ENCODE results near the gene TRIM7.

TRIM7 gene

GRCh38 chr5:181237729-181238385 lies 32.9 kb upstream of the TRIM7 start:
- Histone ChIP-seq H3K4me1 (ENCODE audit: control insufficient read depth, insufficient read depth, low read length, poor library complexity, severe bottlenecking) (peaks cover 9% of the 10 kb centered on the region), H3K27ac (ENCODE audit: low read depth, low read length, severe bottlenecking) (no peak overlapping the region), H3K4me3 (ENCODE audit: extremely low read depth, insufficient read depth, low read length, poor library complexity, severe bottlenecking) (no peak overlapping the region), H3K9me3 (ENCODE audit: control insufficient read depth, low read length) (no peaks in the 10 kb centered on the region), H3K36me3 (ENCODE audit: control insufficient read depth, insufficient read depth, low read length) (peaks cover 91% of the 10 kb centered on the region)
- 96 to 97% methylated on average over 4 to 5 of the region's 5 CpGs for WGBS, 2 experiments (ENCODE audit: insufficient coverage in 2 of 2)

- Histone ChIP-seq H3K9me3 (ENCODE audit: control insufficient read depth, low read length) (no peaks in the 10 kb centered on the region), H3K36me3 (ENCODE audit: control insufficient read depth, insufficient read depth, low read length) (peaks cover 89% of the 10 kb centered on the region), H3K4me3 (ENCODE audit: extremely low read depth, insufficient read depth, low read length, poor library complexity, severe bottlenecking) (no peak overlapping the region), H3K4me1 (ENCODE audit: control insufficient read depth, insufficient read depth, low read length, poor library complexity, severe bottlenecking) (peaks cover 9% of the 10 kb centered on the region), H3K27ac (ENCODE audit: low read depth, low read length, severe bottlenecking) (no peak overlapping the region)
- 89 to 96% methylated on average over 4 to 7 of the region's 10 CpGs for WGBS, 2 experiments (ENCODE audit: insufficient coverage in 2 of 2)
Measured at GRCh38 chr5:181236954-181237641, 32.1 kb upstream of the TRIM7 start.

DNA sequence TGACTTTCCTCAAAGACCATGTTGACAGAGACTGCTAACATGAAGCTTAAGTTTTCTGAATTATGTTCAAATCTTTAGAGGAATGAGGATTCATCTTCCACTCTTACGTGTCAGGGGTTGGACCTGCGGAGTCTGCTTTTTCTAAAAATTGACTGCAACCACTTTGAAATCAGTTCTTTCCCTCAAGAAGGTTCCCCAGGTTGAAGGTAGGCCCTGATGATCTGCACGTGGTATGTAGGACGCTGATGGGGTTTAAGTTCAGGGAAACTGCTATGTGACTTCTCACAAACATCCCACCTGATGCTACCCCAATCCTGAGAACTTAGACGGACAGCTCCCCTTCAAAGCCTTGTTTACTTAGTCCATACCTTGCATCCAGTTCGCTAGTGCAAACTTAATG lies 31.5 kb upstream of the TRIM7 start:
- Histone ChIP-seq H3K4me1 (ENCODE audit: control insufficient read depth, insufficient read depth, low read length, poor library complexity, severe bottlenecking) (peaks cover 4% of the 10 kb centered on the region), H3K36me3 (ENCODE audit: control insufficient read depth, insufficient read depth, low read length) (peaks cover 87% of the 10 kb centered on the region), H3K4me3 (ENCODE audit: extremely low read depth, insufficient read depth, low read length, poor library complexity, severe bottlenecking) (no peak overlapping the region), H3K9me3 (ENCODE audit: control insufficient read depth, low read length) (no peaks in the 10 kb centered on the region), H3K27ac (ENCODE audit: low read depth, low read length, severe bottlenecking) (no peak overlapping the region)
- 89% methylated on average over 4 of the region's 6 CpGs; no CpG with 5 or more reads in 1 of the 2 experiments for WGBS, 2 experiments (ENCODE audit: insufficient coverage in 2 of 2)

- Histone ChIP-seq H3K36me3 (ENCODE audit: control insufficient read depth, insufficient read depth, low read length) (peaks cover 87% of the 10 kb centered on the region), H3K4me1 (ENCODE audit: control insufficient read depth, insufficient read depth, low read length, poor library complexity, severe bottlenecking) (no peaks in the 10 kb centered on the region), H3K9me3 (ENCODE audit: control insufficient read depth, low read length) (no peaks in the 10 kb centered on the region), H3K4me3 (ENCODE audit: extremely low read depth, insufficient read depth, low read length, poor library complexity, severe bottlenecking) (no peak overlapping the region), H3K27ac (ENCODE audit: low read depth, low read length, severe bottlenecking) (no peak overlapping the region)
- WGBS, 2 experiments (ENCODE audit: insufficient coverage in 2 of 2) = 80 to 100% methylated on average over 2 to 3 of the region's 5 CpGs
Measured at GRCh38 chr5:181235689-181236366, 30.8 kb upstream of the TRIM7 start.

GRCh38 chr5:181235323-181235688 lies 30.3 kb upstream of the TRIM7 start:
- Histone ChIP-seq H3K27ac (ENCODE audit: low read depth, low read length, severe bottlenecking) (peak overlapping the region; percentile 66), H3K4me3 (ENCODE audit: extremely low read depth, insufficient read depth, low read length, poor library complexity, severe bottlenecking) (no peak overlapping the region), H3K4me1 (ENCODE audit: control insufficient read depth, insufficient read depth, low read length, poor library complexity, severe bottlenecking) (no peaks in the 10 kb centered on the region), H3K9me3 (ENCODE audit: control insufficient read depth, low read length) (no peaks in the 10 kb centered on the region), H3K36me3 (ENCODE audit: control insufficient read depth, insufficient read depth, low read length) (peaks cover 87% of the 10 kb centered on the region)
- WGBS, 2 experiments (ENCODE audit: insufficient coverage in 2 of 2) = 92 to 97% methylated on average over 5 of the region's 5 CpGs

- 96 to 97% methylated on average over 11 to 18 of the region's 22 CpGs for WGBS, 2 experiments (ENCODE audit: insufficient coverage in 2 of 2)
- Histone ChIP-seq H3K27ac (ENCODE audit: low read depth, low read length, severe bottlenecking) (peak overlapping the region; percentile 66), H3K9me3 (ENCODE audit: control insufficient read depth, low read length) (no peaks in the 10 kb centered on the region), H3K4me3 (ENCODE audit: extremely low read depth, insufficient read depth, low read length, poor library complexity, severe bottlenecking) (no peak overlapping the region), H3K36me3 (ENCODE audit: control insufficient read depth, insufficient read depth, low read length) (peaks cover 87% of the 10 kb centered on the region), H3K4me1 (ENCODE audit: control insufficient read depth, insufficient read depth, low read length, poor library complexity, severe bottlenecking) (no peaks in the 10 kb centered on the region)
Measured at GRCh38 chr5:181234455-181235306, 29.7 kb upstream of the TRIM7 start.

- peaks cover 87% of the 10 kb centered on the region for H3K36me3 ChIP-seq (ENCODE audit: control insufficient read depth, insufficient read depth, low read length)
- no peak overlapping the region for H3K27ac ChIP-seq (ENCODE audit: low read depth, low read length, severe bottlenecking)
- H3K4me1 ChIP-seq (ENCODE audit: control insufficient read depth, insufficient read depth, low read length, poor library complexity, severe bottlenecking) = no peaks in the 10 kb centered on the region
- WGBS, 2 experiments (ENCODE audit: insufficient coverage in 2 of 2) = 92 to 95% methylated on average over 11 to 15 of the region's 24 CpGs
- no peaks in the 10 kb centered on the region for H3K9me3 ChIP-seq (ENCODE audit: control insufficient read depth, low read length)
- H3K4me3 ChIP-seq (ENCODE audit: extremely low read depth, insufficient read depth, low read length, poor library complexity, severe bottlenecking) = no peak overlapping the region
Measured at GRCh38 chr5:181233801-181234454, 28.9 kb upstream of the TRIM7 start.

GRCh38 chr5:181233088-181233800 lies 28.2 kb upstream of the TRIM7 start:
- Histone ChIP-seq H3K36me3 (ENCODE audit: control insufficient read depth, insufficient read depth, low read length) (peaks cover 82% of the 10 kb centered on the region), H3K4me3 (ENCODE audit: extremely low read depth, insufficient read depth, low read length, poor library complexity, severe bottlenecking) (no peak overlapping the region), H3K4me1 (ENCODE audit: control insufficient read depth, insufficient read depth, low read length, poor library complexity, severe bottlenecking) (no peaks in the 10 kb centered on the region), H3K27ac (ENCODE audit: low read depth, low read length, severe bottlenecking) (no peak overlapping the region), H3K9me3 (ENCODE audit: control insufficient read depth, low read length) (no peaks in the 10 kb centered on the region)
- WGBS, 2 experiments (ENCODE audit: insufficient coverage in 2 of 2) = 93% methylated on average over 12 to 15 of the region's 16 CpGs

DNA sequence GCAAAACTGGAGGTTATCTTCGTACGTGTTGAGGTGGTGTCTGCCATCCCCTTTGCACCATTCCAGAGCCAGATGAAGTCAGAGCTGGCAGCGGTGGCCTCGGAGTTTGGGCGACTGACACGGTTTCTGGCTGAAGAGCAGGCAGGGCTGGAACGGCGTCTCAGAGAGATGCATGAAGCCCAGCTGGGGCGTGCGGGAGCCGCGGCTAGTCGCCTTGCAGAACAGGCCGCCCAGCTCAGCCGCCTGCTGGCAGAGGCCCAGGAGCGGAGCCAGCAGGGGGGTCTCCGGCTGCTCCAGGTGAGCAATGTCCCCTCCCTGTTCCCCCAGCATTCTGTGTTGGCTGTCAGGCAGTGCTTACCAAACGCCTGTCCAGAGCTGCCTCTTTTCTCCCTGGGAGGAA lies 27.6 kb upstream of the TRIM7 start:
- Histone ChIP-seq H3K4me1 (ENCODE audit: control insufficient read depth, insufficient read depth, low read length, poor library complexity, severe bottlenecking) (no peaks in the 10 kb centered on the region), H3K4me3 (ENCODE audit: extremely low read depth, insufficient read depth, low read length, poor library complexity, severe bottlenecking) (no peak overlapping the region), H3K9me3 (ENCODE audit: control insufficient read depth, low read length) (no peaks in the 10 kb centered on the region), H3K27ac (ENCODE audit: low read depth, low read length, severe bottlenecking) (no peak overlapping the region), H3K36me3 (ENCODE audit: control insufficient read depth, insufficient read depth, low read length) (peaks cover 79% of the 10 kb centered on the region)
- 93 to 97% methylated on average over 13 to 15 of the region's 18 CpGs for WGBS, 2 experiments (ENCODE audit: insufficient coverage in 2 of 2)
